Neural crest cell (in vitro differentiated cells): ENCODE measurements around the gene ZFAND2B. TPM values are rescaled to one million over a fixed set of nuclear protein-coding genes. Genes with fewer than 3 reads are reported as not detected.

ENCODE experiments used
- DNase-seq: peaks from one replicate; pipeline ENCODE4 v3.0.0; 2021; ENCODE audit warnings: low read depth, mixed read lengths, low spot score
- H3K27ac Mint-ChIP-seq: one replicate; pipeline ENCODE4 v1.8.0; 2021; ENCODE audit warnings: mild to moderate bottlenecking, mixed read lengths; ENCODE audit not compliant: unreplicated experiment
- H3K27me3 Mint-ChIP-seq: 2 replicates; pipeline ENCODE4 v1.8.0; 2021; ENCODE audit warnings: low read depth, mild to moderate bottlenecking, mixed read lengths
- H3K36me3 Mint-ChIP-seq: 2 replicates; pipeline ENCODE4 v1.8.0; 2021; ENCODE audit warnings: low read depth, mild to moderate bottlenecking, mixed read lengths
- H3K4me1 Mint-ChIP-seq: 2 replicates; pipeline ENCODE4 v1.8.0; 2021; ENCODE audit warnings: mixed read lengths
- H3K4me3 Mint-ChIP-seq: one replicate; pipeline ENCODE4 v1.8.0; 2021; ENCODE audit warnings: mild to moderate bottlenecking, mixed read lengths
- H3K9me3 Mint-ChIP-seq: 2 replicates; pipeline ENCODE4 v1.8.0; 2021; ENCODE audit warnings: mixed read lengths
- CTCF ChIP-seq: fragments of 200-600 bp; sonication (generic); conservative IDR thresholded peaks from 2 replicates; pipeline ENCODE4 v1.5.0; 2021; ENCODE audit warnings: antibody characterized with exemption, mild to moderate bottlenecking
- total RNA-seq: library from RNA; stranded (reverse); gene quantifications from 2 replicates; pipeline ENCODE4 v1.2.1, GENCODE V29; 2021

ZFAND2B gene
- total RNA-seq, 1 donor from 2014 or later: 30.1 TPM

- Mint-ChIP-seq H3K27ac (peak overlapping the region; percentile 57), H3K36me3 (peaks cover 2% of the 10 kb centered on the region), H3K9me3 (no peaks in the 10 kb centered on the region), H3K4me3 (no peak overlapping the region), H3K27me3 (no peaks in the 10 kb centered on the region), H3K4me1 (peaks cover 17% of the 10 kb centered on the region)
- no peak for DNase-seq
- no peak for TF ChIP-seq CTCF
Measured at GRCh38 chr2:219173176-219173575, 33.4 kb upstream of the ZFAND2B start.

GRCh38 chr2:219174146-219174545, 32.4 kb upstream of the ZFAND2B start:
- Mint-ChIP-seq H3K4me1 (peaks cover 23% of the 10 kb centered on the region), H3K36me3 (peaks cover 2% of the 10 kb centered on the region), H3K4me3 (peak overlapping the region; percentile 59), H3K9me3 (no peaks in the 10 kb centered on the region), H3K27me3 (no peaks in the 10 kb centered on the region), H3K27ac (no peak overlapping the region)
- TF ChIP-seq CTCF: no peak
- no peak for DNase-seq

- DNase-seq: no peak
- TF ChIP-seq CTCF: no peak
- H3K9me3 Mint-ChIP-seq: no peaks in the 10 kb centered on the region
- H3K27me3 Mint-ChIP-seq: no peaks in the 10 kb centered on the region
- H3K4me1 Mint-ChIP-seq: peaks cover 27% of the 10 kb centered on the region
- no peak overlapping the region for H3K27ac Mint-ChIP-seq
- peak overlapping the region; percentile 84 for H3K4me3 Mint-ChIP-seq
- H3K36me3 Mint-ChIP-seq: peaks cover 2% of the 10 kb centered on the region
Measured at GRCh38 chr2:219174801-219175200, 31.8 kb upstream of the ZFAND2B start.

GRCh38 chr2:219175486-219175885, 31.1 kb upstream of the ZFAND2B start:
- DNase-seq: no peak
- Mint-ChIP-seq H3K36me3 (peaks cover 2% of the 10 kb centered on the region), H3K4me3 (peak overlapping the region; percentile 84), H3K27me3 (no peaks in the 10 kb centered on the region), H3K27ac (no peak overlapping the region), H3K4me1 (peaks cover 27% of the 10 kb centered on the region), H3K9me3 (no peaks in the 10 kb centered on the region)
- TF ChIP-seq CTCF: no peak

GRCh38 chr2:219175928-219176817, 30.4 kb upstream of the ZFAND2B start:
- Mint-ChIP-seq H3K27ac (no peak overlapping the region), H3K4me3 (peak overlapping the region; percentile 84), H3K4me1 (peaks cover 27% of the 10 kb centered on the region), H3K27me3 (no peaks in the 10 kb centered on the region), H3K9me3 (no peaks in the 10 kb centered on the region), H3K36me3 (peaks cover 2% of the 10 kb centered on the region)
- DNase-seq: no peak
- peak; percentile 43 for TF ChIP-seq CTCF
